ENCODE measurements around the gene CCDC3.

GRCh38 chr10:13001041-13001886, at the start of gene CCDC3:
- no peak for TF ChIP-seq POLR2A (IDR thresholded peaks at IDR 0.05; ENCODE audit: low read depth, low read length)
- TF ChIP-seq POLR2AphosphoS5 (IDR thresholded peaks at IDR 0.05; ENCODE audit: low read depth, low read length) = no peak
- TF ChIP-seq TAF1 (IDR thresholded peaks at IDR 0.05; ENCODE audit: borderline replicate concordance, low read depth, low read length) = no peak

Measured in GM12892 (cell line).